ENCODE results near the gene FBXO28.

The FBXO28 gene

DNA sequence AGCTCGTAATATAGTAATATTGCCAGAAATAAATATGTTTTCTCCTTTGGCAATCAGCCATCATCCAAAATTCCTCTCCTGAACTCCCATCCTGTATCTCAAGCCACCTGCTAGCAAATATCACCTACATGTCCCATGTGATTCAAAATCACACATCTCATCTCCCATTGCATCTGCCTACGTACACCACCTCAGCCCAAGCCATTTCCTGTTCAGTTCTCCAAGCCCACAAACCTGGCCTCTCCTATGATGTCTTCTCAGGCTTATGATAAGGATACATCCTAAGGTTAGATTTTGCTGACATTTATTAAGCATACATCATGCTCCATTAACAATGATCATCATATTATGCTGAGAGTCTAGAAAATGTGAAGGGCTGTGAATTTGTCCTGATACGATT lies 37.2 kb downstream of the FBXO28 start:
- no peak for DNase-seq (ENCODE audit: low read depth in 2 of 2)

DNA sequence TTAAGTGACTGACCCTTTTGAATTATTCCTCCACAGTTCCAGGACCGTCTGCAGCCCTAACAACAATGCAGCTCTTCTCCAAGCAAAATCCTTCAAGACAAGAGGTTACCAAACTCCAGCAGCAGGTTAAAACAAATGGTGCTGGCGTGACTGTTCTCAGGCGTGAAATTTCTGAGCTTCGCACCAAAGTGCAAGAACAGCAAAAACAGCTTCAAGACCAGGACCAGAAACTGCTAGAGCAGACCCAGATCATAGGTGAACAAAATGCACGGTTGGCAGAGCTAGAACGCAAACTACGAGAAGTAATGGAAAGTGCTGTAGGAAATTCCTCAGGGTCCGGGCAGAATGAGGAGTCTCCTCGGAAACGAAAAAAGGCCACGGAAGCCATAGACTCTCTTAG lies 43.4 kb downstream of the FBXO28 start:
- no peak for DNase-seq (ENCODE audit: low read depth in 2 of 2)

DNA sequence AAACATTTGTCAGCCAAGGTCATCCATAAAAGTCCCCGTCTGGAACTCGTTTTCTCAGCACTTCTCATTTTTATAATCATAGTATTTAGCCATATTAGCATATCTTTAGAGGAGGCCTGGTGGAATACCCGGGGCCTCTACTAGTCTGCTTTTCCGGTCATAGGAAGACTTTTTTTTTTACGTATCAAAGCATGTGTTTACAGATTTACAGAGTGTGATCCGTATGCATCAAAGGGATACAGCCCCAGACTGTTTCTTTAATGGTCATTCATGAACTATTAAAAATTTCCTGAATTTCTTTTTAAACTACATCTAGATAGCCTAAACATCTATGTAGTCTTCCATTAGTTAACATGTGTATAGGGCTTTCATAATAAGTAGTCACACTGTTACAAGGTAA lies 45.6 kb downstream of the FBXO28 start:
- DNase-seq (ENCODE audit: low read depth in 2 of 2) = no peak

DNA sequence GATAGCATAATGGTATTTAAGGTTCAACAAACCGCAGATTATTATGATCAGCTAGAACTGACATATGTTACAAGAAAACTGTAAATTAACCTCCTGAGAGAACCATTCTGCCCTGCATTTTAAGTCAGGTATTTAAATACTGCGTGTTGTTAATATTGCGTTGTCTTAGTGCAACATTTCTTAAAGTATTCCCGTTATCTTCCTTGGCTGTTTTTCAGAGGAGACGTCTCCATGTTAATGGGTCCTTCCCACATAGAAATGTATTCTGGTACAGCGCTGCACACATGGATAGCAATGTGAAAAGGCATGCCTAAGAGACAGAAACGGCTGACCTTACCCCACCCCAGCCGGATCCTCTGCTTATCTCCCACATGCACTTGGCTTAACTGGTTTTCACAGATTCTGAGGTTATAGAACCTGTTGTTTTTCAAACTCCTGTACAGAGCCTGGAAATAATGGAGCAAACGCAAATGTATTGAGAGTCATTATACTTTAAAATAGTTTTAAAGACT lies 46.3 kb downstream of the FBXO28 start:
- DNase-seq (ENCODE audit: low read depth in 2 of 2) = no peak

DNA sequence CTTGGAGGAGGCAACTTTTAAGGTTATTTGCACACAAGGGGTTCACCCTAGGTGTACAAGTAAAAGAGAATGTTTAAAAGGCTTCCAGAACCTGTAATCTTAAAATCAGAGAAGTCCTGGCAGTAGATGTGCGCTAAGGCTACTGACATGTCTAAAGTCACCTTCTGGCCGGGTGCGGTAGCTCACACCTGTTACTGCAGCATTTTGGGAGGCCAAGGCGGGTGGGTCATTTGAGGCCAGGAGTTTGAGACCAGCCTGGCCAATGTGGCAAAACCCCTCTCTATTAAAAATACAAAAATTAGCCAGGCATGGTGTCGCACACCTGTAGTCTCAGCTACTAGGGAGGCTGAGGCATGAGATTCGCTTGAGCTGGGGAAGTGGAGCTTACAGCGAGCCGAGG lies 48.9 kb downstream of the FBXO28 start:
- DNase-seq (ENCODE audit: low read depth in 2 of 2) = no peak

DNA sequence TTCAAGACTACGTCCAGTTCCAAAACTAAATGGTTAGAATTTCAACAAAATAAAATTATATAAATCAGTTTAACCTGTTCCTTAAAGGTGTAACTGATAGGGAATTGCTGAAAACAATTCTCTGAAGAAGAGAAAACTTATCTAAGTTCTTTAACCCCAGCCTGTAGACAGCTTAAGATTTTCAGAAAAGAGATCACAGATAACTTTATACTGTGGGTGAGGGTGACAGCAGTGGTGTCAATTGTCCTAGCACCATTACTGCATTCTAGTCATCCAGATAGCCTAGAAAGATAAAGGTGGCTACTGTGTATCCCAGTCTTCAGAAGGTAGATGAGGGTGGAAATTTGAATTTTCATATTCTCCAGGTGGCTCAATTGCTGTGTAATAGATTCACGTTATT lies 49.4 kb downstream of the FBXO28 start:
- no peak for DNase-seq (ENCODE audit: low read depth in 2 of 2)

DNA sequence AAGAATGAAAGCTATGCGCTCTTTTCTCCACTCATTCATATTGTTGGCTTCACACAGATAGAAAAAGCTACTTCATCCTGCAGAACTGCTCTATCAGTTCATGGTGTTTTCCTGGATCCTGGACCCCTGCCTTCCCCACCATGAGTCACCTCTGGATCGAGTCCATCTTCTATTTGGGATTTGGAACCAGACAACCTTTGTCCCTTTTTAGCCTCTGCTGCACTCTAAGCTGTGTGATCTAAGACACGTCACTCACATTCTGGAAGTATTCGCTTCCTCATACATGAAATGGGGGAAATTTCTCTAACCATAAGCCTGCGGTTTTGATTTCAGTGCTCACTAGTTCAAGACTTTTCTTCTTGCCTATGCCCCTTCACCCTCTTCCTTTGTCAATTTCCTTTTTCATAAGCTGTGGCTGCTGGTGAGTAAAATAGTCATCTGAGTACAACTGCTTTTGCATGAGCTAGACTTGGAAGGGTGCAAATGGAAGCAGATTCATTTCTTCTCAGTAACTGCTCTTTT lies 55.0 kb downstream of the FBXO28 start:
- no peak for DNase-seq (ENCODE audit: low read depth in 2 of 2)

DNA sequence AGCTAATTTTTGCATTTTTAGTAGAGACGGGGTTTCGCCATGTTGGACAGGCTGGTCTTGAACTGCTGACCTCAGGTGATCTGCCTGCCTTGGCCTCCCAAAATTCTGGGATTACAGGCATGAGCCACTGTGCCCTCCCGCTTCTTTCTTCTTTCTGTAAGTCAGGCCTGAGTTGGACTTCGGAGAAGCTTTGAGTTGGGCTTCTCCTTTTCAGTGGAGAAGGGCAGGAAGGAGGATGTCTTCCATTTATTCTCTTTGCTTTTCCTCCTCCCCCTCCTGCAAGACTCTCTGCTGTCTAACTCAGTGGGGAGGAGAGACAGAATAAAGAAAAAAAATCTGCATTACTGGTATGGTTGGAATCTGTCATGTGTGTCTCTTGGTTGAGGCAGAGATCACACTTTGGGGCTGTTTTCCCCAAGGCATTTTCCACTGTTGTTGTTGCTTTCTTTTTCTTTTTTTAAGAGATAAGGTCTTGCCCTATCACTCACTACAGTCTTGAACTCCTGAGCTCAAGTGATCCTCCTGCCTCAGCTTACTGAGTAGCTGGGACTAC lies 55.9 kb downstream of the FBXO28 start:
- DNase-seq (ENCODE audit: low read depth in 2 of 2) = no peak

DNA sequence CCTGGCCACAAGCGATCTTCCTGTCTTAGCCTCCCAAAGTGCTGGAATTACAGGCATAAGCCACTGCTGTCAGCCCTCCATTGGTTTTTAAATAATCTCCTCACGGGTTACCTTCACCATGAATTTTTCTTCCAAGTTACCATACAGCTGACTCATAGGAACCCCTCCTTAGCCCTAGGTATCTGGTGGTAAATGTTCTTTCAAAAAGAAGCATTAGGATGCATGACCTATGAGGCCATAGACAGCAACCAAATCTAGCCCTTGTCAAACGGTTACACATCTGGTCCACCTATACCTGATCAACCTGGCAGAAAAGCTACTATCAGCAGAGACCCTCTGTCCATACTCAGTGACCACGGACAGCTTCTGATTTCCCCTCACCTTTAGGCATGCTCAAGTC lies 56.4 kb downstream of the FBXO28 start:
- DNase-seq (ENCODE audit: low read depth in 2 of 2) = no peak

DNA sequence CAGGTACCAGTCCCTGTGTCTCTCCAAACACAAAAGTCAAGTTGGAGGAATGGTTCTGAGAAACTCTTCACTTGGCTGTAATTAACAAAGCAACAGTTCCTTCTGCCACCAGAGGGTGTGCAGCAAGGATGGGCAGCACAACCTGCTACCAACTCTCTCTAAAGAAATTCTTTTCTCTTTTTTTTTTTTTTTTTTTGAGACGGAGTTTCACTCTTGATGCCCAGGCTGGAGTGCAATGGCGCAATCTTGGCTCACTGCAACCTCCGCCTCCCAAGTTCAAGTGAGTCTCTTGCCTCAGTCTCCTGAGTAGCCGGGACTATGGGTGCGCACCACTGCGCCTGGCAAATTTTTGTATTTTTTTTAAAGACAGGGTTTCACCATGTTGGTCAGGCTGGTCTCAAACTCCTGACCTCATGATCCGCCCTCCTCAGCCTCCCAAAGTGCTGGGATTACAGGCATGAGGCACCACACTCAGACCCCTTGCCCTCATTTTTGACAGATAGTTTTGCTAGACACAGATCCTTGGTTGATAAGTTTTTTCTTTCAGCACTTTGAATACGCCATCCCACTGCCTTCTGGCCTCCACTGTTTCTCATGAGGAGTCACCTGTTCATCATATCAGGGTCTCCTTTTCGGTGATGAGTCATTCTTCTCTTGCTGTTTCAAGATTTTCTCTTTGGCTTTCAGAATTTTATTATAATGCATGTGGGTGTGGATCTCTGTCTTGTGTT lies 57.0 kb downstream of the FBXO28 start:
- DNase-seq (ENCODE audit: low read depth in 2 of 2) = no peak

DNA sequence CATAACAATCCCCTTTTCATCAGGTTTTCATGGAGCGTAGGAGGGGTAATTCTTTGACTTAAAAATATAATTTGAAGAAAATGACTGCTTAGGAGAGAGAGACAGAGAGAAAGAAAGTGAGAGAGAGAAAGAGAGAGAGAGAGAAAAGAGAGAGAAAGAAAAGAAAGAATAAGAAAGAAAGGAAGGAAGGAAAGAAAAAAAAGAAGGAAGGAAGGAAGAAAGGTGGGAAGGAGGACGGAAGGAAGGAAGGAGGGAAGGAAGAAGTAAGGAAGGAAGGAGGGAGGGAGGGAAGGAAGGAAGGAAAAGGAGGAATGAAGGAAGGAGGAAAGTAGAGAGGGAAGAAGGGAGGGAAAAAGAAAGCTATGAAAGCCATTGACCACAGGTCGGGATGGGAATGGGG lies 58.3 kb downstream of the FBXO28 start:
- no peak for DNase-seq (ENCODE audit: low read depth in 2 of 2)

DNA sequence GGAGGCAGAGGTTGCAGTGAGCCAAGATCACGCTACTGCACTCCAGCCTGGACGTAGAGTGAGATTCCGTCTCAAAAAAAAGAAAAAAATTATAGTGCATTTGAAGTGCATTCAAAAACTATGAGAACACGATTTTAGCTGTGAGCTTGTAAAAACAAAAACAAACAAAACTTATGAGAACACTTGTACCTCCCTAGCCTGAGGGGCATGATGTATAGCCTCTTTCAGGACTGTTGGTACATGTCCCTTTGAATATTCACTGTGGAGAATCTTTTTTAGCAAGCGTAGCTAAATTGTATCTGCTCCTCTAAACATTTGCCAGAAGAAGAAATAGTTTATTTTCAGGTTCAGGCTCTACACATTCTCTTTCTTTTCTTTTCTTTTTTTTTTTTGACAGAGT lies 59.6 kb downstream of the FBXO28 start:
- DNase-seq (ENCODE audit: low read depth in 2 of 2) = no peak

DNA sequence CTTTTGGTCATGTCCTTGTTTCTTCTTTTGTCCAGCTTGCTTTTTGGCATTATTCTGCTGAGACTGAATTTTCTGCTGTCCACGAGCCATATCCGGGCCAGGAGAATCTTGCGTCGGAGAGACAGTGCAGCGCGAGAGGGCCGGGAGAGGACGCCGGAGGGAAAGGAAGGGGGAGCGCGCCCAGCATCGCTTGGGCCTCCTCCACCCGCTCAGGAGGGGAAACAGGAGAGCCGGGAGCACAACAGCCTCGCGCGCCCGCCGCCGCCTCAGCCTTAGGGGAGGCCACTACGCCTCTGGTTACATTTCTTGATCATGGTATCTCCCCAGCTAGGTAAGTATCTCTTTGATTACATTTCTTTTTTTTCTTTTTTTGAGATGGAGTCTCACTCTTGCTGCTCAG lies 61.7 kb downstream of the FBXO28 start:
- no peak for DNase-seq (ENCODE audit: low read depth in 2 of 2)

DNA sequence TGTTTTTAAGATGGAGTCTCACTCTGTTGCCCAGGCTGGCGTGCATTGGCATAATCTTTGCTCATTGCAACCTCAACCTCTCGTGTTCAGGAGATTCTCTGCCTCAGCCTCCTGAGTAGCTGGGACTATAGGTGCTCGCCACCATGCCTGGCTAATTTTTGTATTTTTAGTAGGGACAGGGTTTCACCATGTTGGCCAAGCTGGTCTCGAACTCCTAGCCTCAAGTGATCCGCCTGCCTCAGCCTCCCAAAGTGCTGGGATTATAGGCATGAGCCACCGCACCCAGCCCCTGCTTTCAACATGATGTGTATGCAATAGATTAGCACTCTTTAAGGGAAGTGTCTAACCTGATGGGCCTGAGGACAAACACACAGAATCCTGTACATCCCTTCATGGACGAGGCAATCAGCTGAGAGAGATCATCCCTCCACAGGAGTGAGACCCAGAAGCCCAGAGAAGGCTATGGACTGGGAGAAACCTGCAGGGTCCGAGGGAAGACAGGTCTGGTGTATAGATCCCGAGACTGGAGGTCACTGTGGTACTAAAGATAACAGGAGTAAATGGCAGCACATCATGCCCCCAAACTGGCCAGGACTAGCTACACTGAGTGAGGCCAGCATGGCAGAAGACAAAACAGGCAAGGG lies 63.6 kb downstream of the FBXO28 start:
- no peak for DNase-seq (ENCODE audit: low read depth in 2 of 2)

DNA sequence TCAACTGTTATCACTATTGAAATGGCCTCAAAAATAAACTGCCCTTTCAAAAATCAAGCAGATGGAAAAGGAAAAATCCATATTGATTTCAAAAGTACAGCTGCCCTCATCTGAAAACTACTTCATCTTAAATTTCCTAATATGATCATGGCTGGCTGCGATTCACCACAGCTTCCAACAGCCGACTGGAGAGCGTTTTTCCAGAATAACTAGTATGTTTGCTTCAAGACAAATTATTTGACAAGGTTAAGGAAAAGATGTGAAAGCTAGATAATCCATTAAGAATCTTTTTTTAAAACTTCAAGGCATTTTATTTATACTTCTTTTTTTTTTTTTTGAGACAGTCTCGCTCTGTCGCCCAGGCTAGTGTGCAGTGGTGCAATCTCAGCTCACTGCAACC lies 65.0 kb downstream of the FBXO28 start:
- no peak for DNase-seq (ENCODE audit: low read depth in 2 of 2)

DNA sequence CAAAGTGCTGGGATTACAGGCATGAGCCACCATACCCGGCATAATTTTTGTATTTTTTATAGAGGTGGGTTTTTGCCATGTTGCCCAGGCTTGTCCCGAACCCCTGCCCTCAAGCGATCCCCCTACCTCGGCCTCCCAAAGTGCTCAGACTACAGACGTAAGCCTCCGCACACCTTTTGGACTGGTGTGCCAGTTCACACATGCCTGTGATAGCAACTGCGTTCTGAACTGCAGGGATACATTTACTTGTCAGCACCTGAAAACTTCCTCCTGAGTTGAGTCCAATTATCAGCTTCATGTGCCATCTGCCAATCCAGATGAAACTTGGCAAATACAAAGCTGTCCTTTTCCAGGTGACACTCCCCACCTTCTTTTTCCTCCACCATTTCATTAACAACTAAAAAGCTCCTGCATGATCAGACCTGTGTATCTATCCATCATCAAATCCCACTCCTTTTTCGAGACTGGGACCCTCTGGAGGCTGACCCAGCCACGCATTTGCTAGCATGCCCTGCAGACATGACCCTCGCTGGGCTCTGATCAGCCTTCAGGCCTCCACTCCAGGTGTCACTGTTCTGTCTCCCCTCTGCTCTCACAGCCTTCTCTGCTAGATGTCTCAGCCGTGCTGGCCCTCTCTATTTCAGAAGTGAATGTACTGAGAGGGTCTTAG lies 67.0 kb downstream of the FBXO28 start:
- DNase-seq (ENCODE audit: low read depth in 2 of 2) = no peak

DNA sequence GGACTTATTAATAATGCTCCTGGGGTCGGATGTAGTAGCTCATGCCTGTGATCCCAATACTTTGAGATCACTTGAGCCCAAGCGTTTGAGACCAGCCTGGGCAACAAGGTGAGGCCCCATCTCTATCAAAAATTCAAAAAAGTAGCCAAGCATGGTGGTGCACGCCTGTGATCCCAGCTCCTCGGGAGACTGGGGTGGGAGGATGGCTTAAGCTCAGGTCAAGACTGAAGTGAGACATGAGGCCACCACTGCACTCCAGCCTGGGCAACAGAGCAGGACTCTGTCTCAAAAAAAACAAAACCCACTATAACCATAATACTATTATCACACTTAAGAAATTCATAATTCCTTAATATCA lies 67.5 kb downstream of the FBXO28 start:
- no peak for DNase-seq (ENCODE audit: low read depth in 2 of 2)

DNA sequence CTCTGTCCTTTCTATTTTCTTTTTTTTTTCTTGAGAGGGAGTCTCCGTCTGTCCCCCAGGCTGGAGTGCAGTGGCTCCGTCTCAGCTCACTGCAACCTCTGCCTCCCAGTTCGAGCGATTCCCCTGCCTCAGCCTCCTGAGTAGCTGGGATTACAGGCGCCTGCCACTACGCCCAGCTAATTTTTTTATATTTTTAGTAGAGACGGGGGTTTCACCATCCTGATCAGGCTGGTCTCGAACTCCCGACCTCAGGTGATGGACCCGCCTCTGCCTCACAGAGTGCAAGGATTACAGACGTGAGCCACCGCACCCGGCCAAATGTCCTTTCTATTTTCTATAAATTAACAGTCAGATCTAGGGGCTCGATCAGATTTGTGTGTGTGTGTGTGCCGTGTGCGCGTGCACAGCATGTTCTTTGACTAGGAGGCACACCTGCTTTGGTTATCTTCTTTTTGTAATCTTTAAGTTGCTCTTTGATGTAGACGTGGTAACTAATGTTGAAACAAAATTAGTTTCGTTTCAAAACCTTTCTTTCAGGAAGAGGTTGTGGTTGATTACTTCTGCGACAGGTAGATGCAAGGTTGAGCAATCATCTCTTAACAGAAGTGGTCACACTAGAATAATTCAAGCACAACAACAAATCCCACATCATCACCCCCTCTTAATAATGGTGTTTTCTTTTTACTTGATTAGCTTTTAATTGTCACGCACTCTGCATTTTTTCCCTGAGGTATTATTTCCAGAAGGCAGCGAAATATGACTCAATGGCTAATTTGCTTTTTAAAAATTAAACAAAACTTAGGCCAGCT lies 68.3 kb downstream of the FBXO28 start:
- no peak for DNase-seq (ENCODE audit: low read depth in 2 of 2)

DNA sequence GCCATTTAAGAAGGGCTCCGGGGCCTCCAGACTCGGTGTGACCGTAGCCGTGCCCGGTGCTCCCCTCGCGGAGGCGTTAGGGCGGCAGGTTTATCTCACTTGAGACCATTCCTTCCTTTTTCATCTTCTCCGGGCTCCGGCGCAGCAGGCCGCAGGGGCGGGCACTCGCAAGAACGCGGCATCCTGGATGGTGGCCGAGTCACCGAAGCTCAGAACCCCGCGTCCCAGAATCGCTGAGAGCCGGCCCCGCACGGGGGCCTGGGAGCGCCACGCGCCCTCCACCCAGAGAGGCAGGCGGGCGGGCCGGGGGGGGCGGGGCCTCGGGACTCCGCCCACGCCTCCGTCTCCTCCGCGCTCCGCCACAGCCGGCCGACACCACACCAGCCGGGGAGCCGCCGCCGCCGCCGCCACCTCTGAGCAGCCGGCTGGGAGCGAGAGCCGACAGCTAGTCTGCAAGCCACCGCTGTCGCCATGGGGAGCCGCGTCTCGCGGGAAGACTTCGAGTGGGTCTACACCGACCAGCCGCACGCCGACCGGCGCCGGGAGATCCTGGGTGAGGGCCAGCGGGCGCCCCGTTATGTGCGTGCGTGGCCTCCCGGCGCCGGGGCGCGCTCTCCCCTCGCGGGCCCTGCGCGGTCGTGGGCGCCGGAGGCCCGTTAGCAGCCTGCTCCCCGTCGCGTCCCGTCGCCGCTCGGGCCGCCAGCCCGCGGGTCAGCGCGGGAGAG lies 69.1 kb downstream of the FBXO28 start, which contains the start of gene DEGS1:
Gene DEGS1 (plus strand): TSS at position 375 of the 725 bp plus-strand sequence. CDS start 97 bp downstream, at position 472.
- peak; percentile 58 to 73 for DNase-seq (ENCODE audit: low read depth in 2 of 2)

DNA sequence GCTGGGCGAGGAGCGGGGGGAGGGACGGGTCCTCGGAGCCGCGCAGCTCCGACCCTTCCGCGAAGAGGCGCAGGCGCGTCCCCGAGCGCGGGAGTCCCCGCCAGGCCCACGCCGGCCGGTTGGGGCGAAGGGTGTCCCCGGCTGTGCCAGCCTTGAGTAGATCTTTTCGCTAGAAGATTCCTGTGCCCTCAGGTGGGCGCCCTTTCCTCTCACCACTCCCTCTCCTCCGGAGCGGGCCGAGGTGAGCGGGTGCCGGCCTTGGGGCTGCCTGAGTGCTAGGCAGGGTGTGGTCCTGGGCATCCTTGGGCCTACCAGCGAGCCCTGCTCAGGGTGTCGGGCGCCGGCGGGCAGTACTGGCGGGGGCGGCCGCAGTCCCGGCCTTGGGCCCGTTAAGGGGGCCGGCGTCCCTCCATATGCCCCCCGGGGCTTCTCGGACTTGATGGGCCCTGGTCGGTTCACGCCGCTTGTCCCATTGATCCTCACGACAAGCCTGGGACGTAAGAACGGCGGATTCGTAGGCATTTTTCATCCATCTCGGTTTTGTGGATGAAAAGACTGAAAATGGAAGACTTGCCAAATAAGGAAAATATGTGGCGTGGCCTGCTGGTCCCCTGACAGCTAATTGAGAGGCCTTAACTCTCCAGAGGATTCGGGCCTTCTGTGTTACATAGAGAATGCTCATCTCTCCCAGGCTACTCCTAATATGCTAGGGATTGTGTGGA lies 69.8 kb downstream of the FBXO28 start:
- DNase-seq (ENCODE audit: low read depth in 2 of 2) = peak; percentile 18 to 50
